ENCODE measurements around the gene AGTRAP. TPM values are rescaled to one million over a fixed set of nuclear protein-coding genes. Genes with fewer than 3 reads are reported as not detected.

The AGTRAP gene
- total RNA-seq, 1 donor from 2014 or later: 15.7 TPM

- H3K27ac ChIP-seq (ENCODE audit: low read depth, low read length): no peak overlapping the region
- no peaks in the 10 kb centered on the region for H3K36me3 ChIP-seq (ENCODE audit: control insufficient read depth in 3 of 3, insufficient read depth in 3 of 3, low read length in 3 of 3)
- H3K9ac ChIP-seq (ENCODE audit: low read depth in 1 of 3, low read length in 3 of 3): peak overlapping the region in 1 of 3 donors; percentile 28
- peak overlapping the region; percentile 55 to 63 (median 58) for H3K4me3 ChIP-seq (ENCODE audit: low read length in 3 of 3)
- no peaks in the 10 kb centered on the region for H3K9me3 ChIP-seq (ENCODE audit: control insufficient read depth in 3 of 3, low read length in 3 of 3)
- peaks cover 0 to 3% (median 2%) of the 10 kb centered on the region in 3 donors for H3K27me3 ChIP-seq (ENCODE audit: control insufficient read depth in 3 of 3, insufficient read depth in 3 of 3, low read length in 3 of 3)
- H3K4me1 ChIP-seq (ENCODE audit: control insufficient read depth in 3 of 3, insufficient read depth in 3 of 3, low read length in 3 of 3): peaks cover 8 to 11% (median 11%) of the 10 kb centered on the region in 3 donors
These were observed 15.9 kb upstream of the AGTRAP start for GRCh38 chr1:11720033-11720376.

DNA sequence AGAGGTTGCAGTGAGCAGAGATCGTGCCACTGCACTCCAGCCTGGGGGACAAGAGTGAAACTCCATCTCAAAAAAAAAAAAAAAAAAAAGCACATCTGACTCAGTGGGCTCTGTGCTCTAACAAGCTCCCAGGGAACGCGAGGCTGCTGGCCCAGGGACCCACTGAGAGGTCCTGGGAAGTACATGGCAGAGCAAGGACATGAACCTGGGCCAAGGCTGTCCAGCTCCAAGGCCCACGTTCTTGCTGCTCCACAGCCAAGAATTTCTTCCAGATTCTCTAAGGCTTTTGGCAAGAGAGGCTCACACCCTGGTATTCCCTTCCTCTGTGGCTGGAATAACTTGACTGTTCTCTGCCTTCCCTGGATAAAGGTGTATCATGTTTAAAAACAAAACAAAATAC is 15.4 kb upstream of the AGTRAP start:
- H3K27ac ChIP-seq (ENCODE audit: low read depth, low read length): no peak overlapping the region
- no peak overlapping the region for H3K9ac ChIP-seq (ENCODE audit: low read depth in 1 of 3, low read length in 3 of 3)
- no peak overlapping the region for H3K4me3 ChIP-seq (ENCODE audit: low read length in 3 of 3)
- H3K36me3 ChIP-seq (ENCODE audit: control insufficient read depth in 3 of 3, insufficient read depth in 3 of 3, low read length in 3 of 3): no peaks in the 10 kb centered on the region
- no peaks in the 10 kb centered on the region for H3K9me3 ChIP-seq (ENCODE audit: control insufficient read depth in 3 of 3, low read length in 3 of 3)
- peaks cover 8 to 11% (median 11%) of the 10 kb centered on the region in 3 donors for H3K4me1 ChIP-seq (ENCODE audit: control insufficient read depth in 3 of 3, insufficient read depth in 3 of 3, low read length in 3 of 3)
- H3K27me3 ChIP-seq (ENCODE audit: control insufficient read depth in 3 of 3, insufficient read depth in 3 of 3, low read length in 3 of 3): peaks cover 0 to 2% (median 0%) of the 10 kb centered on the region in 3 donors

DNA sequence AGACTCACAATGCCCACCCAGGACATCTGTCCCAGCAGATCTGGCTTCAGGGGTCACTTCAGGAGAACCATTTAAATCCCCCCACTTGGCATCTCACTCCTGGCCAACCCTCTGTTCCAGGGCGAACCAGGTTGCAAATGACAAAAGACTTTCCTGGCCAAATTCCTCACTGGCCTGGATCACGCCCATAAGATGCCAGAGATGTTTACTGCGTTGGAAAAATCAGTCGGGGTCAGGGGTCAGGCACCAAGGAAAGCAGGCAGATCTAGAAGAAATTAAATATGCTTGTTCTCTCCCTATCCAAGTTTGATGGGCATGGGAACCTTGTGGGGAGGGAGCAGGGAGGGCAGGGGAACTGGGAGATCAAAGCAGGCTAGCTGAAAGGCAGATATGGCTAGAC is 14.6 kb upstream of the AGTRAP start:
- no peak overlapping the region for H3K27ac ChIP-seq (ENCODE audit: low read depth, low read length)
- H3K36me3 ChIP-seq (ENCODE audit: control insufficient read depth in 3 of 3, insufficient read depth in 3 of 3, low read length in 3 of 3): no peaks in the 10 kb centered on the region
- no peaks in the 10 kb centered on the region for H3K9me3 ChIP-seq (ENCODE audit: control insufficient read depth in 3 of 3, low read length in 3 of 3)
- no peak overlapping the region for H3K9ac ChIP-seq (ENCODE audit: low read depth in 1 of 3, low read length in 3 of 3)
- H3K4me3 ChIP-seq (ENCODE audit: low read length in 3 of 3): no peak overlapping the region
- peaks cover 8 to 11% (median 11%) of the 10 kb centered on the region in 3 donors for H3K4me1 ChIP-seq (ENCODE audit: control insufficient read depth in 3 of 3, insufficient read depth in 3 of 3, low read length in 3 of 3)
- peaks cover 0 to 2% (median 0%) of the 10 kb centered on the region in 3 donors for H3K27me3 ChIP-seq (ENCODE audit: control insufficient read depth in 3 of 3, insufficient read depth in 3 of 3, low read length in 3 of 3)

DNA sequence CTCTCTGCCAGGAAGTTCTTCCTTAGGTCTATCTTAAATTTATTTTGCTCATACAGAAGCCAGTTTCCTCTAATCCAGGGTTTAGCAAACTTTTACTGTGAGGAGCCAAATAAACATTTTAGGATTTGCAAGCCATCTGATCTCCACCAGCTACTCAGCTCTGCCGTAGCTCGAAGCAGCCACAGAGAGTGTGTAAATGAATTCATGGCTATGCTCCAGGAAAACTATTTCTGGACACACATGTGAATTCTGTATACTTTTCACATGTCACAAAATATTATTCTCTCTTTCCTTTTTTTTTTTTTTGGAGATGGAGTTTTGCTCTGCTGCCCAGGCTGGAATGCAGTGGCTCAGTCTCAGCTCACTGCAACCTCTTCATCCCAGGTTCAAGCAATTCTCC is 13.4 kb upstream of the AGTRAP start:
- Histone ChIP-seq H3K9ac (ENCODE audit: low read depth in 1 of 3, low read length in 3 of 3) (no peak overlapping the region), H3K27me3 (ENCODE audit: control insufficient read depth in 3 of 3, insufficient read depth in 3 of 3, low read length in 3 of 3) (peaks cover 0 to 2% (median 0%) of the 10 kb centered on the region in 3 donors), H3K4me1 (ENCODE audit: control insufficient read depth in 3 of 3, insufficient read depth in 3 of 3, low read length in 3 of 3) (peaks cover 8 to 11% (median 11%) of the 10 kb centered on the region in 3 donors), H3K4me3 (ENCODE audit: low read length in 3 of 3) (no peak overlapping the region), H3K27ac (ENCODE audit: low read depth, low read length) (no peak overlapping the region), H3K36me3 (ENCODE audit: control insufficient read depth in 3 of 3, insufficient read depth in 3 of 3, low read length in 3 of 3) (no peaks in the 10 kb centered on the region), H3K9me3 (ENCODE audit: control insufficient read depth in 3 of 3, low read length in 3 of 3) (no peaks in the 10 kb centered on the region)

DNA sequence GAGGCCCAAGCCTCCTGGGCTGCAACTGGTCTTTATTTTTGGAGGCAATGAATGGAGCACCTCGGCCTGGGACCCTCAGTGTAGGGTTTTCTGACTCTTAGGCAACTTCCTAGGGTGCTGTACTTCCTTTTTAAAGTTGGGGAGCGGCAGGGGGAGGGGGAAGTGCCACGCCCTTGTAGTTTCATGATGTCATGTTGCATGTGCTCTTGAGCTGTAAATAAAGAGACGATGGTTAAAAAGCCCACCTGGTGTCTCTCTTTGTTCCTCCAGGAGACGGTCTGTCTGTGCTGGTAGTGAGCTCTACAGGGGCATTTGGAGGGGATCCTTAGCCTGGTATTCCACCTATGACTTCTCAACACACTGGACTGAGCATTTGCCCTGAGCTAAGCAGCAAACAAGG is 10.3 kb upstream of the AGTRAP start:
- H3K27me3 ChIP-seq (ENCODE audit: control insufficient read depth in 3 of 3, insufficient read depth in 3 of 3, low read length in 3 of 3): peaks cover 0 to 2% (median 0%) of the 10 kb centered on the region in 3 donors

GRCh38 chr1:11727119-11727518 is 8.8 kb upstream of the AGTRAP start:
- Histone ChIP-seq H3K4me3 (ENCODE audit: low read length in 3 of 3) (no peak overlapping the region), H3K4me1 (ENCODE audit: control insufficient read depth in 3 of 3, insufficient read depth in 3 of 3, low read length in 3 of 3) (peaks cover 13 to 16% (median 15%) of the 10 kb centered on the region in 3 donors), H3K9me3 (ENCODE audit: control insufficient read depth in 3 of 3, low read length in 3 of 3) (no peaks in the 10 kb centered on the region), H3K27ac (ENCODE audit: low read depth, low read length) (no peak overlapping the region), H3K27me3 (ENCODE audit: control insufficient read depth in 3 of 3, insufficient read depth in 3 of 3, low read length in 3 of 3) (peaks cover 0 to 2% (median 0%) of the 10 kb centered on the region in 3 donors), H3K36me3 (ENCODE audit: control insufficient read depth in 3 of 3, insufficient read depth in 3 of 3, low read length in 3 of 3) (no peaks in the 10 kb centered on the region), H3K9ac (ENCODE audit: low read depth in 1 of 3, low read length in 3 of 3) (no peak overlapping the region)

More for the DNA sequence above, 10.3 kb upstream of the AGTRAP start:
- H3K4me1 ChIP-seq (ENCODE audit: control insufficient read depth in 3 of 3, insufficient read depth in 3 of 3, low read length in 3 of 3): peaks cover 12 to 13% (median 12%) of the 10 kb centered on the region in 3 donors
- no peak overlapping the region for H3K27ac ChIP-seq (ENCODE audit: low read depth, low read length)
- H3K36me3 ChIP-seq (ENCODE audit: control insufficient read depth in 3 of 3, insufficient read depth in 3 of 3, low read length in 3 of 3): no peaks in the 10 kb centered on the region
- no peaks in the 10 kb centered on the region for H3K9me3 ChIP-seq (ENCODE audit: control insufficient read depth in 3 of 3, low read length in 3 of 3)
- no peak overlapping the region for H3K4me3 ChIP-seq (ENCODE audit: low read length in 3 of 3)
- H3K9ac ChIP-seq (ENCODE audit: low read depth in 1 of 3, low read length in 3 of 3): no peak overlapping the region

DNA sequence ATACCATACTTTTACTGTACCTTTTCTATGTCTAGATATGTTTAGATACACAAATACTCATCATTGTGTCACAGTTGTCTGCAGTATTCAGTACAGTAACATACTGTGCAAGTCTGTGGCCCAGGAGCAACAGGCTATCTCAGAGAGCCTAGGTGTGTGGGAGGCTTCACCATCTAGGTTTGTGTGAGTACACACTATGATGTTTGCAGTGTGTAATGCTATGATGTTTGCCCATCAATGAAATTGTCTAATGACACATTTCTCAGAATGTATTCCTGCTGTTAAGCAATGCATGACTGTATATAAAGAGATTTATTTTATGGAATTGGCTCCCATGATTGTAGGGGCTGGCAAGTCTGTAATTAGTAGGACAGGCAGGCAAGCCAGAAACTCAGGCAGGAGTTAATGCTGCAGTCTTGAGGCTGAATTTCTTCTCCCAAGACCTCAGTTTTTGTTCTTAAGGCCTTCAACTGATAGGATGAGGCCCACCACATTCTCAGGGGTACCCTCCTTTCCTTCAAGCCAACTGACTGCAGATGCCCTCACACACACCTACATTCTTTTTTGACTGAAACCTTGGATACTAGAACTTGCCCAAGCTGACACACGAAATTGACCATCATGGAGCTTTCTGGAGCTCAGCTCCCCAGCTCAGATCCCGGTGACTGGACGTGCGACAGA is 7.7 kb upstream of the AGTRAP start:
- Histone ChIP-seq H3K9ac (ENCODE audit: low read depth in 1 of 3, low read length in 3 of 3) (no peak overlapping the region), H3K4me3 (ENCODE audit: low read length in 3 of 3) (no peak overlapping the region), H3K4me1 (ENCODE audit: control insufficient read depth in 3 of 3, insufficient read depth in 3 of 3, low read length in 3 of 3) (peaks cover 12 to 16% (median 15%) of the 10 kb centered on the region in 3 donors), H3K27me3 (ENCODE audit: control insufficient read depth in 3 of 3, insufficient read depth in 3 of 3, low read length in 3 of 3) (peaks cover 0 to 2% (median 0%) of the 10 kb centered on the region in 3 donors), H3K36me3 (ENCODE audit: control insufficient read depth in 3 of 3, insufficient read depth in 3 of 3, low read length in 3 of 3) (no peaks in the 10 kb centered on the region), H3K9me3 (ENCODE audit: control insufficient read depth in 3 of 3, low read length in 3 of 3) (no peaks in the 10 kb centered on the region), H3K27ac (ENCODE audit: low read depth, low read length) (no peak overlapping the region)

- Histone ChIP-seq H3K9me3 (ENCODE audit: control insufficient read depth in 3 of 3, low read length in 3 of 3) (no peaks in the 10 kb centered on the region), H3K36me3 (ENCODE audit: control insufficient read depth in 3 of 3, insufficient read depth in 3 of 3, low read length in 3 of 3) (no peaks in the 10 kb centered on the region), H3K27ac (ENCODE audit: low read depth, low read length) (no peak overlapping the region), H3K4me1 (ENCODE audit: control insufficient read depth in 3 of 3, insufficient read depth in 3 of 3, low read length in 3 of 3) (peaks cover 12 to 16% (median 15%) of the 10 kb centered on the region in 3 donors), H3K27me3 (ENCODE audit: control insufficient read depth in 3 of 3, insufficient read depth in 3 of 3, low read length in 3 of 3) (peaks cover 0 to 2% (median 0%) of the 10 kb centered on the region in 3 donors), H3K4me3 (ENCODE audit: low read length in 3 of 3) (no peak overlapping the region), H3K9ac (ENCODE audit: low read depth in 1 of 3, low read length in 3 of 3) (no peak overlapping the region)
These were observed 6.8 kb upstream of the AGTRAP start for GRCh38 chr1:11729155-11729497.

DNA sequence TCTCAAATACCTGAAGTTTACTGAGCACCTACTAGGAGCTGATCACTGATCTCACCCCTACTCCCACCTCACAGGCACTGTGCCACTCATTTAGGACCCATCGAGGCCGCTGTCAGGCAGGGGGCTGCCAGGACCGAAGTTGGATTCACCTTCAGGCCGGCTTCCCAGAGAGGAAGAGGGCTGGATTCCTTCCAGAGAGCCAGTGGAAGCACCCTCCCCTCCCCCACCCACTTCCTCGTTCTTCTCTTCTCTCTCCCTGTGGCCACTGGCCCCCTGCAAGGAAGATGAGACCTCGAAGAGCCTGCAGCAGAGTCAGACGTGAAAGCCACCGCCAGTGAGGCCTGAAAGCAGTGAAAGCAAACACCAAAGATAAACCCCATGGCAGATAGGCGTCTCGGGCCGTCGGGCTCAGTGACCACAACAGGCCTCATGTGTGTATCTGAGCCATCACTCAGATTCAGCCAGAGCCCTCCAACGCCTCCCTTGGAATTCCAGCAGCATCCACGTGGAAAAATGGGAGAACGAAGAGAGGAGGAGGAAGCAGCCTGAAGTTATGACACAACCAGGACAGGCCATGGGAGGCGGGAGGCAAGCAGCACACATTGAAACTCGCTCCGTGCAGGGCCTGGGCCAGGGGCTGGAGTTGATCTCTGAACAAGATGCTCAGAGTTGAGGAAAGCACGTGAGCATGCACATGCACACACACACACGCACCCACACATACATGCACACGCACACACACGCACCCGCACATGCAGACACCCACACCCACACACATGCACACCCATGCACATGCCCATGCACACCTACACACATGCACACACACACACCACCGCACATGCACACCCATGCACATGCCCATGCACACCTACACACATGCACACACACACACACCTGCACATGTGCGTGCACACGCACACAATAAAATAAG is 6.2 kb upstream of the AGTRAP start:
- Histone ChIP-seq H3K27ac (ENCODE audit: low read depth, low read length) (no peak overlapping the region), H3K4me1 (ENCODE audit: control insufficient read depth in 3 of 3, insufficient read depth in 3 of 3, low read length in 3 of 3) (peaks cover 12 to 16% (median 15%) of the 10 kb centered on the region in 3 donors)

GRCh38 chr1:11730429-11730891 is 5.5 kb upstream of the AGTRAP start:
- Histone ChIP-seq H3K27ac (ENCODE audit: low read depth, low read length) (peak overlapping the region; percentile 25), H3K9me3 (ENCODE audit: control insufficient read depth in 3 of 3, low read length in 3 of 3) (no peaks in the 10 kb centered on the region), H3K9ac (ENCODE audit: low read depth in 1 of 3, low read length in 3 of 3) (no peak overlapping the region), H3K36me3 (ENCODE audit: control insufficient read depth in 3 of 3, insufficient read depth in 3 of 3, low read length in 3 of 3) (no peaks in the 10 kb centered on the region), H3K4me1 (ENCODE audit: control insufficient read depth in 3 of 3, insufficient read depth in 3 of 3, low read length in 3 of 3) (peaks cover 12 to 20% (median 18%) of the 10 kb centered on the region in 3 donors), H3K27me3 (ENCODE audit: control insufficient read depth in 3 of 3, insufficient read depth in 3 of 3, low read length in 3 of 3) (no peaks in the 10 kb centered on the region), H3K4me3 (ENCODE audit: low read length in 3 of 3) (no peak overlapping the region)

More for the DNA sequence above, 6.2 kb upstream of the AGTRAP start:
- H3K9ac ChIP-seq (ENCODE audit: low read depth in 1 of 3, low read length in 3 of 3): no peak overlapping the region
- no peaks in the 10 kb centered on the region for H3K9me3 ChIP-seq (ENCODE audit: control insufficient read depth in 3 of 3, low read length in 3 of 3)
- no peaks in the 10 kb centered on the region for H3K36me3 ChIP-seq (ENCODE audit: control insufficient read depth in 3 of 3, insufficient read depth in 3 of 3, low read length in 3 of 3)
- H3K4me3 ChIP-seq (ENCODE audit: low read length in 3 of 3): no peak overlapping the region
- peaks cover 0 to under 1% (median 0%) of the 10 kb centered on the region in 3 donors for H3K27me3 ChIP-seq (ENCODE audit: control insufficient read depth in 3 of 3, insufficient read depth in 3 of 3, low read length in 3 of 3)

All from skeletal muscle tissue (tissue), 4 donors.